SK-N-SH (cell line): ENCODE measurements around the gene CHD1L. TPM values are rescaled to one million over a fixed set of nuclear protein-coding genes. Genes with fewer than 3 reads are reported as not detected.

Source experiments
- CTCF ChIA-PET: fragments of 300-600, 350-600 bp; formaldehyde crosslinking; extraction: SDS; loops from one replicate; lab custom pipeline; 2021; lab: Yijun Ruan, JAX
- POLR2A ChIA-PET: fragments of 350-600 bp; sonication (Branson Sonifier 250); formaldehyde crosslinking; extraction: SDS; loops from one replicate; lab custom pipeline; 2020; ENCODE audit warnings: antibody characterized with exemption, inconsistent platforms; lab: Yijun Ruan, JAX
- DNase-seq: peaks from one replicate; pipeline ENCODE4 v3.0.0; 2012
- H2AFZ ChIP-seq: fragments of 200-600 bp; sonication (generic); 2 replicates; pipeline ENCODE4 v1.8.1; 2016; ENCODE audit warnings: antibody characterized with exemption, mild to moderate bottlenecking, low read depth
- H3F3A ChIP-seq: fragments of 200-600 bp; sonication (generic); replicated peaks from 2 replicates; pipeline ENCODE3; 2016; ENCODE audit warnings: antibody characterized with exemption, mild to moderate bottlenecking; ENCODE audit not compliant: insufficient read depth
- H3K27ac ChIP-seq, 2 experiments: fragments of 200-500 bp in 1 of 2; fragments of 200-600 bp in 1 of 2; sonication (Bioruptor generic) in 1 of 2; sonication (generic), shearing (Covaris generic) in 1 of 2; 2 replicates each; pipeline versions ENCODE4 v1.5.1 to v1.6.1; 2014 to 2016; ENCODE audit warnings: low read depth in 2 of 2, inconsistent platforms in 1 of 2, low read length in 1 of 2, mild to moderate bottlenecking in 1 of 2, mixed read lengths in 1 of 2
- H3K27me3 ChIP-seq: fragments of 200-600 bp; sonication (generic), shearing (Covaris generic); 2 replicates; pipeline ENCODE4 v1.6.1; 2016; ENCODE audit warnings: mixed run types; ENCODE audit not compliant: insufficient read depth
- H3K36me3 ChIP-seq, 2 experiments: fragments of 200-500 bp in 1 of 2; fragments of 200-600 bp in 1 of 2; sonication (Bioruptor generic) in 1 of 2; sonication (generic) in 1 of 2; replicated peaks in 1 of 2; 2 replicates each; pipeline versions ENCODE3 to v1.5.1; 2014 to 2016; ENCODE audit warnings: low read length in 1 of 2, mild to moderate bottlenecking in 1 of 2; ENCODE audit not compliant: insufficient read depth in 2 of 2, control insufficient read depth in 1 of 2
- H3K4me1 ChIP-seq, 2 experiments: fragments of 200-500 bp in 1 of 2; fragments of 200-600 bp in 1 of 2; sonication (Bioruptor generic) in 1 of 2; sonication (generic), shearing (Covaris generic) in 1 of 2; 2 replicates each; pipeline versions ENCODE4 v1.5.1 to v1.6.1; 2014 to 2016; ENCODE audit warnings: low read depth in 1 of 2, low read length in 1 of 2, mixed run types in 1 of 2; ENCODE audit not compliant: insufficient read depth in 2 of 2, control insufficient read depth in 1 of 2
- H3K4me2 ChIP-seq: fragments of 200-600 bp; sonication (generic), shearing (Covaris generic); 2 replicates; pipeline ENCODE4 v1.6.1; 2017; ENCODE audit warnings: mixed run types
- H3K4me3 ChIP-seq, 2 experiments: fragments of 200-500 bp in 1 of 2; fragments of 200-600 bp in 1 of 2; sonication (Bioruptor generic) in 1 of 2; sonication (generic), shearing (Covaris generic) in 1 of 2; 2 replicates each; pipeline versions ENCODE4 v1.5.1 to v1.8.1; 2014 to 2016; ENCODE audit warnings: low read depth in 2 of 2, inconsistent platforms in 1 of 2, low read length in 1 of 2, mild to moderate bottlenecking in 1 of 2, mixed read lengths in 1 of 2, moderate library complexity in 1 of 2
- H3K79me2 ChIP-seq: fragments of 200-600 bp; sonication (generic); 2 replicates; pipeline ENCODE4 v1.8.1; 2017; ENCODE audit warnings: mild to moderate bottlenecking; ENCODE audit not compliant: insufficient read depth
- H3K9ac ChIP-seq: fragments of 200-600 bp; sonication (generic); 2 replicates; pipeline ENCODE4 v1.6.1; 2017; ENCODE audit warnings: mixed run types
- H3K9me2 ChIP-seq: fragments of 200-600 bp; sonication (generic); 2 replicates; pipeline ENCODE4 v1.6.1; 2017; ENCODE audit warnings: mixed run types
- H3K9me3 ChIP-seq: fragments of 200-600 bp; sonication (generic); 2 replicates; pipeline ENCODE4 v1.6.1; 2017; ENCODE audit warnings: mixed run types, mild to moderate bottlenecking, moderate library complexity
- H4K20me1 ChIP-seq: fragments of 200-600 bp; sonication (generic); 2 replicates; pipeline ENCODE4 v1.6.1; 2017; ENCODE audit warnings: mild to moderate bottlenecking, mixed run types; ENCODE audit not compliant: insufficient read depth
- CHD2 ChIP-seq: fragments of 150-350 bp; IDR thresholded peaks from 2 replicates; pipeline ENCODE4 v1.6.1; 2018; ENCODE audit warnings: low read length; ENCODE audit not compliant: partially characterized antibody
- EZH2phosphoT487 ChIP-seq: fragments of 200-600 bp; sonication (generic); IDR thresholded peaks from 2 replicates; pipeline ENCODE4 v1.6.1; 2017; ENCODE audit warnings: low read depth, mixed run types, mild to moderate bottlenecking, antibody characterized with exemption, moderate library complexity, borderline replicate concordance
- FOXJ3 ChIP-seq: sonication (generic); formaldehyde crosslinking; IDR thresholded peaks from 2 replicates; pipeline ENCODE4 v1.5.1; 2020; ENCODE audit warnings: mild to moderate bottlenecking, missing genetic modification reagents
- FOXM1 ChIP-seq: IDR thresholded peaks from 2 replicates; pipeline ENCODE4 v1.4.0; 2012; ENCODE audit warnings: low read depth, mild to moderate bottlenecking
- JUND ChIP-seq: IDR thresholded peaks from 2 replicates; pipeline ENCODE4 v1.4.0; 2012
- MEF2A ChIP-seq: IDR thresholded peaks from 2 replicates; pipeline ENCODE4 v1.4.0; 2012; ENCODE audit warnings: low read depth, borderline replicate concordance
- PBX3 ChIP-seq: IDR thresholded peaks from 2 replicates; pipeline ENCODE4; 2012
- YY1 ChIP-seq: IDR thresholded peaks from 2 replicates; pipeline ENCODE4 v1.4.0; 2012; ENCODE audit warnings: low read depth, mild to moderate bottlenecking
- ZBTB33 ChIP-seq: IDR thresholded peaks from 2 replicates; pipeline ENCODE4 v1.4.0; 2012; ENCODE audit warnings: low read depth, borderline replicate concordance
- WGBS: methylation state at CpG from one replicate; pipeline ENCODE4 v1.1.6; 2017; ENCODE audit warnings: low lambda C conversion rate; 5-methylcytosine and 5-hydroxymethylcytosine counted together
- polyA plus RNA-seq, 3 experiments: library from polyadenylated mRNA; depleted of rRNA; stranded (reverse); fragments of >200 nt; gene quantifications; 2 replicates each; pipeline ENCODE4 v1.2.3, GENCODE V29; 2012
- TF ChIP-seq, protein P1 (sequence below): fragments of 150-350 bp; IDR thresholded peaks from 2 replicates; pipeline ENCODE4 v1.6.1; 2016; ENCODE audit warnings: mild to moderate bottlenecking, low read depth, low read length

CHD1L gene
- polyA plus RNA-seq, 1 of the 3 experiments (the other 2 are of a cell fraction), result 24.7 TPM

GRCh38 chr1:147216124-147216523, 26.4 kb upstream of the CHD1L start:
- Histone ChIP-seq H3K4me3 (no peak overlapping the region), H3K79me2 (no peaks in the 10 kb centered on the region)
- POLR2A ChIA-PET, result no interaction called here

DNA sequence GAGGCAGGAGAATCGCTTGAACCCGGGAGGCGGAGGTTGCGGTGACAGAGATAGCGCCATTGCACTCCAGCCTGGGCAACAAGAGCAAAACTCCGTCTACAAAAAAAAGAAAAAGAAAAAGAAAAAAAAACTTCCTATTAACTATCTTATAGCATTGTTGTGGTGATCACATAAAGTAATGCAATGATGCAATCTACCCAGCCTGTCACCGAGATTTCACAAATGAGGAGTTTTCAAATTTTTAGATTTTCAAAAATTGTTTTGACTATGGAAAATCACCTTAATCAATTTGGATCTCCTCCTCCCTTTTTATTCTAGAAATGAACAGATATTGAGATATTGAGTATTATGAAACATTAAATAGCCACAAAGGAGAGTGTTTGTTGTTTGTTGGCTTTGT, 25.3 kb upstream of the CHD1L start:
- WGBS, result 75% methylated on average over 7 of the region's 7 CpGs

More at GRCh38 chr1:147216124-147216523, 26.4 kb upstream of the CHD1L start:
- TF ChIP-seq EZH2phosphoT487, result no peak
- TF ChIP-seq FOXJ3 (CRISPR knock-in tag), result no peak
- TF ChIP-seq PBX3, result no peak
- no peak for TF ChIP-seq JUND
- TF ChIP-seq MEF2A, result no peak
- no peak for TF ChIP-seq CHD2
- TF ChIP-seq FOXM1, result no peak
- TF ChIP-seq, protein P1, sequence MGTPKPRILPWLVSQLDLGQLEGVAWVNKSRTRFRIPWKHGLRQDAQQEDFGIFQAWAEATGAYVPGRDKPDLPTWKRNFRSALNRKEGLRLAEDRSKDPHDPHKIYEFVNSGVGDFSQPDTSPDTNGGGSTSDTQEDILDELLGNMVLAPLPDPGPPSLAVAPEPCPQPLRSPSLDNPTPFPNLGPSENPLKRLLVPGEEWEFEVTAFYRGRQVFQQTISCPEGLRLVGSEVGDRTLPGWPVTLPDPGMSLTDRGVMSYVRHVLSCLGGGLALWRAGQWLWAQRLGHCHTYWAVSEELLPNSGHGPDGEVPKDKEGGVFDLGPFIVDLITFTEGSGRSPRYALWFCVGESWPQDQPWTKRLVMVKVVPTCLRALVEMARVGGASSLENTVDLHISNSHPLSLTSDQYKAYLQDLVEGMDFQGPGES, result no peak
- TF ChIP-seq YY1, result no peak
- Histone ChIP-seq H3K27me3 (no peaks in the 10 kb centered on the region), H3F3A (no peaks in the 10 kb centered on the region), H3K9me2 (no peaks in the 10 kb centered on the region), H4K20me1 (no peaks in the 10 kb centered on the region), H3K9me3 (no peaks in the 10 kb centered on the region), H3K36me3 (no peaks in the 10 kb centered on the region), H3K27ac (no peak overlapping the region), H2AFZ (no peak overlapping the region), H3K4me1 (no peaks in the 10 kb centered on the region; a peak in 1 of 4 replicates), H3K4me2 (no peak overlapping the region), H3K9ac (no peak overlapping the region)
- 48% methylated on average over 3 of the region's 3 CpGs for WGBS
- DNase-seq, result no peak
- CTCF ChIA-PET, result no interaction called here

More for the DNA sequence above, 25.3 kb upstream of the CHD1L start:
- H3K27ac ChIP-seq, result no peak overlapping the region
- no peak overlapping the region for H3K9ac ChIP-seq
- TF ChIP-seq MEF2A (no peak), ZBTB33 (no peak), FOXJ3 (CRISPR knock-in tag) (no peak), PBX3 (no peak)
- TF ChIP-seq, all 33 proteins: peak for 0
- Histone ChIP-seq H3F3A (no peaks in the 10 kb centered on the region), H3K27me3 (no peaks in the 10 kb centered on the region), H3K4me2 (no peak overlapping the region), H3K9me3 (no peaks in the 10 kb centered on the region), H3K79me2 (no peaks in the 10 kb centered on the region), H3K4me1 (no peaks in the 10 kb centered on the region; a peak in 1 of 4 replicates), H4K20me1 (no peaks in the 10 kb centered on the region), H2AFZ (no peak overlapping the region), H3K4me3 (no peak overlapping the region), H3K36me3 (no peaks in the 10 kb centered on the region), H3K9me2 (no peaks in the 10 kb centered on the region)
- ChIA-PET CTCF (no interaction called here), POLR2A (no interaction called here)
- no peak for DNase-seq
